GM18519 (cell line): ENCODE measurements around the gene INSR.

Source experiments
- ATAC-seq: cut with Tn5 transposase; IDR thresholded peaks from one replicate; pipeline ENCODE4 v1.9.1; 2021; ENCODE audit warnings: mild to moderate bottlenecking, moderate library complexity; ENCODE audit not compliant: unreplicated experiment, low FRiP score

The INSR gene

GRCh38 chr19:7197760-7198696, 96.2 kb downstream of the INSR start:
- ATAC-seq: peak; percentile 62

GRCh38 chr19:7197119-7197759, 97.0 kb downstream of the INSR start:
- ATAC-seq: peak; percentile 43

GRCh38 chr19:7196763-7197118, 97.5 kb downstream of the INSR start:
- no peak for ATAC-seq

- ATAC-seq: no peak
These were observed 99.2 kb downstream of the INSR start for GRCh38 chr19:7195046-7195445.

- ATAC-seq: no peak
These were observed 99.6 kb downstream of the INSR start for GRCh38 chr19:7194566-7194965.

GRCh38 chr19:7191946-7192691, 102.1 kb downstream of the INSR start:
- ATAC-seq: no peak

- no peak for ATAC-seq
These were observed 105.2 kb downstream of the INSR start for GRCh38 chr19:7188698-7189629.

- ATAC-seq: no peak
These were observed 106.4 kb downstream of the INSR start for GRCh38 chr19:7187605-7188339.

GRCh38 chr19:7182489-7182888, 111.7 kb downstream of the INSR start:
- no peak for ATAC-seq

- ATAC-seq: no peak
These were observed 114.3 kb downstream of the INSR start for GRCh38 chr19:7179917-7180306.

- no peak for ATAC-seq
These were observed 116.3 kb downstream of the INSR start for GRCh38 chr19:7177926-7178325.

GRCh38 chr19:7176792-7177191, 117.4 kb downstream of the INSR start:
- ATAC-seq: no peak

GRCh38 chr19:7172794-7173193, 121.4 kb downstream of the INSR start:
- no peak for ATAC-seq

GRCh38 chr19:7170983-7171382, 123.2 kb downstream of the INSR start:
- no peak for ATAC-seq

- no peak for ATAC-seq
These were observed 125.3 kb downstream of the INSR start for GRCh38 chr19:7168941-7169340.

- no peak for ATAC-seq
These were observed 132.9 kb downstream of the INSR start for GRCh38 chr19:7161292-7161691.

- no peak for ATAC-seq
These were observed 134.9 kb downstream of the INSR start for GRCh38 chr19:7159105-7159933.

GRCh38 chr19:7153022-7153421, 141.2 kb downstream of the INSR start:
- no peak for ATAC-seq

- no peak for ATAC-seq
These were observed 141.6 kb downstream of the INSR start for GRCh38 chr19:7152568-7152967.
